Mesenchymal stem cell (in vitro differentiated cells and primary cell): Measurements from ENCODE around the gene POLR3K.
"Not testable (repeated sequence)": the region's sequence is repeated elsewhere in the genome, so short reads cannot be mapped to it uniquely, and the experiment has no call there.

Experiments
- DNase-seq: peaks from one replicate; pipeline ENCODE4 v3.0.0-alpha.2; 2013
- H2AFZ ChIP-seq: one replicate; pipeline ENCODE4 v1.6.1; 2013; ENCODE audit warnings: low read depth, mild to moderate bottlenecking, control low read depth, inconsistent platforms, low read length, moderate library complexity
- H2AK5ac ChIP-seq: 2 replicates; pipeline ENCODE4 v1.6.1; 2013; ENCODE audit warnings: low read length, moderate library complexity, mild to moderate bottlenecking, inconsistent platforms; ENCODE audit not compliant: severe bottlenecking
- H2BK120ac ChIP-seq: one replicate; pipeline ENCODE4 v1.6.1; 2013; ENCODE audit warnings: low read depth, mild to moderate bottlenecking, inconsistent platforms, low read length, moderate library complexity
- H2BK12ac ChIP-seq, 2 experiments: one replicate each; pipeline ENCODE4 v1.6.1; 2013; ENCODE audit warnings: inconsistent platforms in 2 of 2, low read length in 2 of 2, mild to moderate bottlenecking in 2 of 2, moderate library complexity in 2 of 2, control low read depth in 1 of 2
- H2BK15ac ChIP-seq: one replicate; pipeline ENCODE4 v1.6.1; 2013; ENCODE audit warnings: mild to moderate bottlenecking, low read depth, inconsistent platforms; ENCODE audit not compliant: poor library complexity, severe bottlenecking
- H2BK5ac ChIP-seq: 2 replicates; pipeline ENCODE4 v1.6.1; 2013; ENCODE audit warnings: low read depth, mild to moderate bottlenecking, low read length, control low read depth, inconsistent platforms; ENCODE audit not compliant: poor library complexity, severe bottlenecking
- H3K14ac ChIP-seq, 2 experiments: one replicate each; pipeline ENCODE4 v1.6.1; 2013; ENCODE audit warnings: inconsistent platforms in 2 of 2, low read length in 2 of 2, control low read depth in 1 of 2, mild to moderate bottlenecking in 1 of 2, moderate library complexity in 1 of 2
- H3K18ac ChIP-seq, 2 experiments: one replicate each; pipeline ENCODE4 v1.6.1; 2013; ENCODE audit warnings: inconsistent platforms in 2 of 2, low read length in 2 of 2, control low read depth in 1 of 2, low read depth in 1 of 2, mild to moderate bottlenecking in 1 of 2
- H3K23ac ChIP-seq, 2 experiments: one replicate each; pipeline ENCODE4 v1.6.1; 2013; ENCODE audit warnings: inconsistent platforms in 2 of 2, low read length in 2 of 2, mild to moderate bottlenecking in 2 of 2, moderate library complexity in 2 of 2, control low read depth in 1 of 2
- H3K27ac ChIP-seq: 2 replicates; pipeline ENCODE4 v1.5.1; 2013; ENCODE audit warnings: mild to moderate bottlenecking, moderate library complexity, low read length, control low read depth, inconsistent platforms; ENCODE audit not compliant: poor library complexity, severe bottlenecking
- H3K27me3 ChIP-seq, 2 experiments: 2 replicates each; pipeline versions ENCODE4 v1.6.1 to v1.7.0; 2013; ENCODE audit warnings: low read length in 2 of 2, mild to moderate bottlenecking in 2 of 2, moderate library complexity in 2 of 2, control low read depth in 1 of 2, inconsistent platforms in 1 of 2; ENCODE audit not compliant: control insufficient read depth in 1 of 2, insufficient read depth in 1 of 2
- H3K36me3 ChIP-seq, 2 experiments: 2 replicates each; pipeline versions ENCODE4 v1.6.1 to v1.7.0; 2013; ENCODE audit warnings: low read length in 2 of 2, control low read depth in 1 of 2, inconsistent platforms in 1 of 2, low read depth in 1 of 2, mild to moderate bottlenecking in 1 of 2; ENCODE audit not compliant: insufficient read depth in 2 of 2, control insufficient read depth in 1 of 2
- H3K4ac ChIP-seq, 2 experiments: one replicate each; pipeline ENCODE4 v1.6.1; 2013; ENCODE audit warnings: inconsistent platforms in 2 of 2, low read length in 2 of 2, mild to moderate bottlenecking in 2 of 2, moderate library complexity in 2 of 2, control low read depth in 1 of 2, low read depth in 1 of 2
- H3K4me1 ChIP-seq: 2 replicates; pipeline ENCODE4 v1.6.1; 2013; ENCODE audit warnings: low read depth, low read length, control low read depth; ENCODE audit not compliant: control insufficient read depth, insufficient read depth
- H3K4me2 ChIP-seq: 2 replicates; pipeline ENCODE4 v1.6.1; 2013; ENCODE audit warnings: low read length, mild to moderate bottlenecking, inconsistent platforms; ENCODE audit not compliant: poor library complexity, severe bottlenecking
- H3K4me3 ChIP-seq, 2 experiments: 2 replicates each; pipeline versions ENCODE4 v1.5.1 to v1.7.0; 2013; ENCODE audit warnings: low read length in 2 of 2, mild to moderate bottlenecking in 2 of 2, control low read depth in 1 of 2, low read depth in 1 of 2; ENCODE audit not compliant: insufficient read depth in 1 of 2
- H3K79me1 ChIP-seq: replicated peaks from 2 replicates; pipeline ENCODE4 v1.6.1; 2013; ENCODE audit warnings: mild to moderate bottlenecking, control low read depth, low read length, inconsistent platforms; ENCODE audit not compliant: poor library complexity, severe bottlenecking
- H3K9ac ChIP-seq: 2 replicates; pipeline ENCODE4 v1.7.0; 2013; ENCODE audit warnings: mild to moderate bottlenecking, low read length, moderate library complexity
- H3K9me3 ChIP-seq: 2 replicates; pipeline ENCODE4 v1.7.0; 2013; ENCODE audit warnings: mild to moderate bottlenecking, low read length; ENCODE audit not compliant: control insufficient read depth
- H4K8ac ChIP-seq: one replicate; pipeline ENCODE4 v1.6.1; 2013; ENCODE audit warnings: inconsistent platforms, mild to moderate bottlenecking, low read length, moderate library complexity
- H4K91ac ChIP-seq: one replicate; pipeline ENCODE4 v1.6.1; 2013; ENCODE audit warnings: mild to moderate bottlenecking, low read length, inconsistent platforms
- WGBS: methylation state at CpG from one replicate; pipeline ENCODE4 v1.1.7; 2013; ENCODE audit warnings: mixed read lengths; 5-methylcytosine and 5-hydroxymethylcytosine counted together

The POLR3K gene

GRCh38 chr16:25926-26348, 27.5 kb downstream of the POLR3K start:
- not testable (repeated sequence) for H2BK120ac ChIP-seq, H3K4ac ChIP-seq, H2BK5ac ChIP-seq, H2BK15ac ChIP-seq, H3K4me2 ChIP-seq, H2AK5ac ChIP-seq, H3K4me1 ChIP-seq, H3K18ac ChIP-seq, H3K23ac ChIP-seq, H3K79me1 ChIP-seq, H3K27ac ChIP-seq, H3K14ac ChIP-seq, H3K36me3 ChIP-seq, H3K27me3 ChIP-seq, H3K4me3 ChIP-seq, H3K9me3 ChIP-seq, H4K91ac ChIP-seq, H3K9ac ChIP-seq, DNase-seq, H4K8ac ChIP-seq, H2BK12ac ChIP-seq, H2AFZ ChIP-seq
- WGBS = no CpG with 5 or more reads among the region's 5 CpGs

- not testable (repeated sequence) for H3K9me3 ChIP-seq, H2BK12ac ChIP-seq, H3K4me2 ChIP-seq, H3K27me3 ChIP-seq, H3K9ac ChIP-seq, DNase-seq, H4K8ac ChIP-seq, H2BK120ac ChIP-seq, H3K4me3 ChIP-seq, H3K18ac ChIP-seq, H2AK5ac ChIP-seq, H3K36me3 ChIP-seq, H3K23ac ChIP-seq, H3K4ac ChIP-seq, H3K27ac ChIP-seq, H2BK15ac ChIP-seq, H3K14ac ChIP-seq, H3K79me1 ChIP-seq, H4K91ac ChIP-seq, H3K4me1 ChIP-seq, H2BK5ac ChIP-seq, H2AFZ ChIP-seq
- 96% methylated on average over 4 of the region's 22 CpGs for WGBS
These were observed 29.3 kb downstream of the POLR3K start for GRCh38 chr16:24151-24550.

GRCh38 chr16:20886-21285, 32.5 kb downstream of the POLR3K start:
- not testable (repeated sequence) for H2BK15ac ChIP-seq, H3K4me1 ChIP-seq, H3K36me3 ChIP-seq, H3K27ac ChIP-seq, H2AK5ac ChIP-seq, H4K8ac ChIP-seq, H3K27me3 ChIP-seq, H3K9me3 ChIP-seq, H3K18ac ChIP-seq, H3K9ac ChIP-seq, DNase-seq, H3K4ac ChIP-seq, H3K4me2 ChIP-seq, H2BK5ac ChIP-seq, H3K79me1 ChIP-seq, H2BK120ac ChIP-seq, H3K23ac ChIP-seq, H4K91ac ChIP-seq, H3K4me3 ChIP-seq, H2AFZ ChIP-seq, H2BK12ac ChIP-seq, H3K14ac ChIP-seq
- WGBS = 94% methylated on average over 11 of the region's 12 CpGs

- H3K36me3 ChIP-seq, H2BK120ac ChIP-seq, H3K9ac ChIP-seq, H3K4me1 ChIP-seq, H3K18ac ChIP-seq, H3K14ac ChIP-seq, H2AK5ac ChIP-seq, DNase-seq, H3K9me3 ChIP-seq, H3K27me3 ChIP-seq, H2AFZ ChIP-seq, H3K4me2 ChIP-seq, H4K91ac ChIP-seq, H3K79me1 ChIP-seq, H3K4me3 ChIP-seq, H3K23ac ChIP-seq, H3K4ac ChIP-seq, H2BK12ac ChIP-seq, H3K27ac ChIP-seq, H4K8ac ChIP-seq, H2BK5ac ChIP-seq, H2BK15ac ChIP-seq: not testable (repeated sequence)
- WGBS = 83% methylated on average over 7 of the region's 20 CpGs
These were observed 36.2 kb downstream of the POLR3K start for GRCh38 chr16:17062-17765.
